ENCODE results near the gene PCDHGB4.
"Not testable (repeated sequence)": the region's sequence is repeated elsewhere in the genome, so short reads cannot be mapped to it uniquely, and the experiment has no call there.

The PCDHGB4 gene

GRCh38 chr5:141366016-141366896 lies 21.2 kb upstream of the PCDHGB4 start:
- no peak for DNase-seq (ENCODE audit: low read depth in 2 of 2)

DNA sequence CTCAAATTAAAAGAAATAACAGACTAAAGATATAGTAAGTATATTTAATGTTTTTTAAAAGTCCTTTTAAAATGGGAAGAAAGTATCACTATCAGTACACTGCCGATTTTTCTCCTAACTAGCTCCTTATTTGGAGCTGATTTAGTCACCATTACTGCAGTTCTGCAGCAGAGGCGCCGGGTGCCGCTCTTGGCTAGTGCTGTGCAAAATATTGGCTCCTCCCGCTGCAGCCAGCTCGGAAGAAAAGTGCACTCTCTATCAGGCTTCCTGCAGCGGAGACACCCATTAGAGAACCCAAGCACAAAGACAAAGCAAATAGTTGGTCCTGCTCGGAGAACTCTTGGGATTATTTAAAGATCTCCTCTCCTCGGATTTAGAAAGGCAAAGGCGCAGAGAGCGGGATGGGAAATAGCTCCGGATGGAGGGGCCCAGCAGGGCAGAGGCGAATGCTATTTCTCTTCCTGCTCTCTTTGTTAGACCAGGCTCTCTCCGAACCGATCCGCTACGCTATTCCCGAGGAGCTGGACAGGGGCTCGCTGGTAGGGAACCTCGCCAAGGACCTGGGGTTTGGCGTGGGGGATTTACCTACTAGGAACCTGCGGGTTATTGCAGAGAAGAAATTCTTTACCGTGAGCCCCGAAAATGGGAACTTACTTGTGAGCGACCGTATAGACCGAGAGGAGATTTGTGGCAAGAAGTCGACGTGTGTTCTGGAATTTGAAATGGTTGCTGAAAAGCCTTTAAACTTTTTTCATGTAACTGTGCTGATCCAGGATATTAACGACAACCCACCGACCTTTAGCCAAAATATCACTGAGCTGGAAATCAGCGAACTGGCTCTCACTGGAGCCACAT lies 17.3 kb upstream of the PCDHGB4 start, which contains the start of gene PCDHGB3:
PCDHGB3 (plus strand) TSS at position 249 of the 855 bp plus-strand sequence; CDS start at position 402, 153 bp downstream.
- DNase-seq (ENCODE audit: low read depth in 2 of 2) = no peak

GRCh38 chr5:141371572-141372475 lies 15.7 kb upstream of the PCDHGB4 start:
- no peak for DNase-seq (ENCODE audit: low read depth in 2 of 2)

DNA sequence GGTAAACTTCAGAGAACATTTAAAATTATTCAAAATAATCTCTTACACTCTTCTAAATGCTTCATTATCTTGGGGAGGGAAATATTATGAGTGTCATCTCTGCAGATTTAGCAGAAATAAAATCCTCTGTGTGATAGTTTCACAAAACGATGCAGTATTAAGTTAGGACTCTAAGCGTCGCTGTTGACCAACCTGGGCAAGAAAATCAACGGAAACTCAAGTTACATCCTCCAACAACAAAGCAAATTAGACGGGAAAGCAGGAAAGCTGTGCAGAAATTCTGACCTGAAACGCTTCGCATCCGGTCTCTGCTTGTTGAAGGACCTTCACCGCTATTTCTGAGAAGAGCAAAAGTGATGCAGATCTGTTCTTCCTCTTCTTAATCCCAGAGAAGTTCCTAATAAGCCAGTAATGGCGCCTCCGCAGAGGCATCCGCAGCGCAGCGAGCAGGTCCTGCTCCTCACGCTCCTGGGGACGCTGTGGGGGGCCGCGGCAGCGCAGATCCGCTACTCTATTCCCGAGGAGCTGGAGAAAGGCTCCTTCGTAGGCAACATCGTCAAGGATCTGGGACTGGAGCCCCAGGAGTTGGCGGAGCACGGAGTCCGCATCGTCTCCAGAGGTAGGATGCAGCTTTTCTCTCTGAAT lies 13.7 kb upstream of the PCDHGB4 start, which contains the start of gene PCDHGA6:
PCDHGA6 (plus strand) TSS at position 219 of the 645 bp plus-strand sequence; CDS start at position 412, 193 bp downstream.
- DNase-seq (ENCODE audit: low read depth in 2 of 2) = no peak

- no peak for DNase-seq (ENCODE audit: low read depth in 2 of 2)
These were observed 12.9 kb upstream of the PCDHGB4 start for GRCh38 chr5:141374627-141375026.

DNA sequence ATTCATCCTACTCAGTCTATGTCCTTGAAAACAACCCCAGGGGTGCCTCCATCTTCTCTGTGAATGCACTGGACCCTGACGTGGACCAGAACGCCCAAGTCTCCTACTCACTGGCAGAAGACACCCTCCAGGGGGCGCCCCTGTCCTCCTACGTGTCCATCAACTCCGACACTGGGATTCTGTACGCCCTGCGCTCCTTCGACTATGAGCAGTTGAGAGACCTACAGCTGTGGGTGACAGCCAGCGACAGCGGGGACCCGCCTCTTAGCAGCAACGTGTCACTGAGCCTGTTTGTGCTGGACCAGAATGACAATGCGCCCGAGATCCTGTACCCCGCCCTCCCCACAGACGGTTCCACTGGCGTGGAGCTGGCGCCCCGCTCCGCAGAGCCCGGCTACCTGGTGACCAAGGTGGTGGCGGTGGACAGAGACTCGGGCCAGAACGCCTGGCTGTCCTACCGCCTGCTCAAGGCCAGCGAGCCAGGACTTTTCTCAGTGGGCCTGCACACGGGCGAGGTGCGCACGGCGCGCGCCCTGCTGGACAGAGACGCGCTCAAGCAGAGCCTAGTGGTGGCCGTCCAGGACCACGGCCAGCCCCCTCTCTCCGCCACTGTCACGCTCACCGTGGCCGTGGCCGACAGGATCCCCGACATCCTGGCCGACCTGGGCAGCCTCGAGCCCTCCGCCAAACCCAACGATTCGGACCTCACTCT lies 11.9 kb upstream of the PCDHGB4 start:
- DNase-seq (ENCODE audit: low read depth in 2 of 2) = not testable (repeated sequence)

DNA sequence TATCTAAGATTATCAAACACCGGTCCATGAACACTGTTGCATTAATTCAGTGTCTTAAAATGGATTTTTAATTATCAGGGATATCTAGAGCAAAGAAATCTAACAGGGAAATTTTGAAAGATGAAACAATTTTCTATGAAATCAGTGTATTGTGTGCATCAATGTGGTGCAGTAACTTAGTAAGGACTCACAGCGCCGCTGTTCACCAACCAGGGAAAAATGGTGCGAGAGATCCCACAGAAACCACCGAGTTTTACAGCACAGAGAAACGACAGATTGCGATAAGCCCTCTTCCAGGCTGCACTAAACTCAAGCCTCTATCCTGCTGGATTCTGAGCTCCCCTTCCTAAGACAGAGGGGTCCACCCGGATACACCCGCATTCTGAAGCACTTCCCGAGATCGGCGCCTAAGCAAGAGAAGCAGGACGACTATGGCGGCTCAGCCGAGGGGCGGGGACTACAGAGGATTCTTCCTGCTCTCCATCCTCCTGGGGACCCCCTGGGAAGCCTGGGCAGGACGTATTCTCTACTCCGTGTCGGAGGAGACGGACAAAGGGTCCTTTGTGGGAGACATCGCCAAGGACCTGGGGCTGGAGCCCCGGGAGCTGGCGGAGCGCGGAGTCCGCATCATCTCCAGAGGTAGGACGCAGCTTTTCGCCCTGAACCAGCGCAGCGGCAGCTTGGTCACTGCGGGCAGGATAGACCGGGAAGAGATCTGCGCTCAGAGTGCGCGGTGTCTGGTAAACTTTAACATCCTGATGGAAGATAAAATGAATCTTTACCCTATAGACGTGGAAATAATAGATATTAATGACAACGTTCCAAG lies 4.8 kb upstream of the PCDHGB4 start, which contains the start of gene PCDHGA7:
PCDHGA7 (plus strand) TSS at position 274 of the 826 bp plus-strand sequence; CDS start at position 432, 158 bp downstream.
- no peak for DNase-seq (ENCODE audit: low read depth in 2 of 2)

DNA sequence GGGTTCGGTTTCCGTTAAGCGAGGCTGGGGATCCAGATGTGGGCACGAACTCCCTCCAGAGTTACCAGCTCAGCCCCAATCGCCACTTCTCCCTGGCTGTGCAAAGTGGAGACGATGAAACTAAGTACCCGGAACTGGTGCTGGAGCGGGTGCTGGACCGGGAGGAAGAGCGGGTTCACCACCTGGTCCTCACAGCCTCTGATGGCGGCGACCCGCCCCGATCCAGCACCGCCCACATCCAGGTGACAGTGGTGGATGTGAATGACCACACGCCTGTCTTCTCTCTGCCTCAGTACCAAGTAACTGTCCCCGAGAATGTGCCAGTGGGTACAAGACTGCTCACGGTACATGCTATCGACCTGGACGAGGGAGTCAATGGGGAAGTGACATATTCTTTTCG lies 4.2 kb upstream of the PCDHGB4 start:
- no peak for DNase-seq (ENCODE audit: low read depth in 2 of 2)

GRCh38 chr5:141384471-141385267 lies 2.8 kb upstream of the PCDHGB4 start:
- no peak for DNase-seq (ENCODE audit: low read depth in 2 of 2)

DNA sequence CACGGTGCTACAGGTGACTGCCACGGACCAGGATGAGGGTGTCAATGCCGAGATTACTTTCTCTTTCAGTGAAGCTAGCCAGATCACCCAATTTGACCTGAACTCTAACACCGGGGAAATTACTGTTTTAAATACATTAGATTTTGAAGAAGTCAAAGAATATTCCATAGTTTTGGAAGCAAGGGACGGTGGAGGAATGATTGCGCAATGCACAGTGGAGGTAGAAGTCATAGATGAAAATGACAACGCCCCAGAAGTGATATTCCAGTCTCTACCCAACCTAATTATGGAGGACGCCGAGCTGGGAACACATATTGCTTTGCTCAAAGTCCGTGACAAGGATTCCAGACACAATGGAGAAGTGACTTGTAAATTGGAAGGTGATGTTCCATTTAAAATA lies 1.2 kb downstream of the PCDHGB4 start:
- DNase-seq (ENCODE audit: low read depth in 2 of 2) = no peak

DNA sequence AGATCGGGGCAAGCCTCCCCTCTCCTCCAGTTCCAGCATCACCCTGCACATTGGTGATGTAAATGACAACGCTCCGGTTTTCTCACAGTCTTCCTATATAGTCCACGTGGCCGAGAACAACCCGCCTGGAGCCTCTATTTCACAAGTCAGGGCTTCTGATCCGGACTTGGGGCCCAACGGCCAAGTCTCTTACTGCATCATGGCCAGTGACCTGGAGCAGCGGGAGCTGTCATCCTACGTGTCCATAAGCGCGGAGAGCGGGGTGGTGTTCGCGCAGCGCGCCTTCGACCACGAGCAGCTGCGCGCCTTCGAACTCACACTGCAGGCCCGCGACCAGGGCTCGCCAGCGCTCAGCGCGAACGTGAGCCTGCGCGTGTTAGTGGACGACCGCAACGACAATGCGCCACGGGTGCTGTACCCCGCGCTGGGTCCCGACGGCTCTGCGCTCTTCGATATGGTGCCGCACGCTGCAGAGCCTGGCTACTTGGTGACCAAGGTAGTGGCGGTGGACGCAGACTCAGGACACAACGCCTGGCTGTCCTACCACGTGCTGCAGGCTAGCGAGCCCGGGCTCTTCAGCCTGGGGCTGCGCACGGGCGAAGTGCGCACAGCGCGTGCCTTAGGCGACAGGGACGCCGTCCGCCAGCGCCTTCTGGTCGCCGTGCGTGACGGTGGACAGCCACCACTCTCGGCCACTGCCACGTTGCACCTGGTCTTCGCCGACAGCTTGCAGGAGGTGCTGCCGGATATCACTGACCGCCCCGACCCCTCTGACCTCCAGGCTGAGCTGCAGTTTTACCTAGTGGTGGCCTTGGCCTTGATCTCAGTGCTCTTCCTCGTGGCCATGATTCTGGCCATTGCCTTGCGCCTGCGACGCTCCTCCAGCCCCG lies 1.9 kb downstream of the PCDHGB4 start:
- DNase-seq (ENCODE audit: low read depth in 2 of 2) = no peak

GRCh38 chr5:141392429-141393198 lies 5.1 kb downstream of the PCDHGB4 start, which contains the start of gene PCDHGA8:
Gene PCDHGA8 (plus strand): TSS chr5:141392633. CDS start chr5:141392814, 181 bp downstream.
- no peak for DNase-seq (ENCODE audit: low read depth in 2 of 2)

GRCh38 chr5:141393267-141393666 lies 5.8 kb downstream of the PCDHGB4 start:
- no peak for DNase-seq (ENCODE audit: low read depth in 2 of 2)

DNA sequence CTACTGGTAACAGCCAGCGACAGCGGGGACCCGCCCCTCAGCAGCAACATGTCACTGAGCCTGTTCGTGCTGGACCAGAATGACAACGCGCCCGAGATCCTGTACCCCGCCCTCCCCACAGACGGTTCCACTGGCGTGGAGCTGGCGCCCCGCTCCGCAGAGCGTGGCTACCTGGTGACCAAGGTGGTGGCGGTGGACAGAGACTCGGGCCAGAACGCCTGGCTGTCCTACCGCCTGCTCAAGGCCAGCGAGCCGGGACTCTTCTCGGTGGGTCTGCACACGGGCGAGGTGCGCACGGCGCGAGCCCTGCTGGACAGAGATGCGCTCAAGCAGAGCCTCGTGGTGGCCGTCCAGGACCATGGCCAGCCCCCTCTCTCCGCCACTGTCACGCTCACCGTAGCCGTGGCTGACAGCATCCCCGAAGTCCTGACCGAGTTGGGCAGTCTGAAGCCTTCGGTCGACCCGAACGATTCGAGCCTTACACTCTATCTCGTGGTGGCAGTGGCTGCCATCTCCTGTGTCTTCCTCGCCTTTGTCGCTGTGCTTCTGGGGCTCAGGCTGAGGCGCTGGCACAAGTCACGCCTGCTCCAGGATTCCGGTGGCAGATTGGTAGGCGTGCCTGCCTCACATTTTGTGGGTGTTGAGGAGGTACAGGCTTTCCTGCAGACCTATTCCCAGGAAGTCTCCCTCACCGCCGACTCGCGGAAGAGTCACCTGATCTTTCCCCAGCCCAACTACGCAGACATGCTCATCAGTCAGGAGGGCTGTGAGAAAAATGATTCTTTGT lies 7.1 kb downstream of the PCDHGB4 start:
- not testable (repeated sequence) for DNase-seq (ENCODE audit: low read depth in 2 of 2)

GRCh38 chr5:141397756-141398551 lies 10.5 kb downstream of the PCDHGB4 start, which contains the start of gene PCDHGB5:
Gene PCDHGB5 (plus strand): TSS chr5:141397947. CDS start chr5:141398128, 181 bp downstream.
- not testable (repeated sequence) for DNase-seq (ENCODE audit: low read depth in 2 of 2)

Data from stimulated activated CD8-positive, alpha-beta memory T cell treated with anti-CD3 and anti-CD28 coated beads, Interleukin-7, amount 100 ng/mL, for 1 hour (primary cell).